HG03520 (cell line): ENCODE measurements around the gene ZNF273.

Experiments
- ATAC-seq: cut with Tn5 transposase; IDR thresholded peaks from one replicate; pipeline ENCODE4 v1.9.1; 2021; ENCODE audit warnings: mild to moderate bottlenecking, moderate library complexity; ENCODE audit not compliant: unreplicated experiment

Gene ZNF273

DNA sequence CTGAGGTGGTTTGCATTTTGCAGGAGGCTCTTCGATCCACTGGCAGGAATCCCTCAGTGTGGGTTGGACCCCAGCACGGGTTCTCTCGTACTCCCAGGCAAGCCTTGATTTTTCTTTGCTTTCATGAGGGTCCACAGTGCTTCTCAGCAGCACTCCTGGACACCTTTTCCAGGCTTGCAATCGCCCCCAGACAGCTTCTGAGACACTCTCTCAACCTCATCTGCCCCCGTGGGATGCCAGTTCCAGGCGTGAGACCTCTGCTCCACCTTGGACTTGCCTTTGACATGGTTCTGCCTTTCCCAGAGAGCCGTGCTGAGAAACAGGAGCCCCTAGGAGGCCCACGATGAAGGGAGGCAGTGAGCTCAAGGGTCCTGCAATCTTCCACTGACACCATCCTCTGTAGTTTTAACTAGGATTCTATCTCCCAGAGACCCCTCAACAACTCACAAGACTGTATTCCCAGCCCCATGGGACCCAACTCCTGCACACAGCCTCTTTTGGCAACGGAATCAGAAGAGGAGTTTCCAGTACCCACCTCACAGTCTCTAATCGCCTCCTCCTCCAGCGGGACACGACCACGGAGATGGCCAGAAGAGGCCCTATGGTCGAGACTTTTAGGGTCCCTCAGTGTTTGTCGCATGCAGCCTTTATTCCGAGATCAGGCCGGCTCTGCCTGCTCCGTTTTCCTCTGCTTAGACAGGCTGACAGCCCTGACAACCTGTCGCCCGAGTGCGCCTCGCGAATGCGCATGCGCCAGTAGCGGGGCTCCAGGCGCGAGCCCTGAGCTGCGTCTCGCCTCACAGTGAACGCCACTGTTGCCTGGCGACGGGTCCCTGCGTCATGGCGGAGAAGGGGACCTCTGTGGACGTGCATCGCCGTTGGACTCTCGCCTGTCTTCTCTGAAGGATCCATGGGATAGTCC lies 26.0 kb upstream of the ZNF273 start:
- ATAC-seq = no peak

DNA sequence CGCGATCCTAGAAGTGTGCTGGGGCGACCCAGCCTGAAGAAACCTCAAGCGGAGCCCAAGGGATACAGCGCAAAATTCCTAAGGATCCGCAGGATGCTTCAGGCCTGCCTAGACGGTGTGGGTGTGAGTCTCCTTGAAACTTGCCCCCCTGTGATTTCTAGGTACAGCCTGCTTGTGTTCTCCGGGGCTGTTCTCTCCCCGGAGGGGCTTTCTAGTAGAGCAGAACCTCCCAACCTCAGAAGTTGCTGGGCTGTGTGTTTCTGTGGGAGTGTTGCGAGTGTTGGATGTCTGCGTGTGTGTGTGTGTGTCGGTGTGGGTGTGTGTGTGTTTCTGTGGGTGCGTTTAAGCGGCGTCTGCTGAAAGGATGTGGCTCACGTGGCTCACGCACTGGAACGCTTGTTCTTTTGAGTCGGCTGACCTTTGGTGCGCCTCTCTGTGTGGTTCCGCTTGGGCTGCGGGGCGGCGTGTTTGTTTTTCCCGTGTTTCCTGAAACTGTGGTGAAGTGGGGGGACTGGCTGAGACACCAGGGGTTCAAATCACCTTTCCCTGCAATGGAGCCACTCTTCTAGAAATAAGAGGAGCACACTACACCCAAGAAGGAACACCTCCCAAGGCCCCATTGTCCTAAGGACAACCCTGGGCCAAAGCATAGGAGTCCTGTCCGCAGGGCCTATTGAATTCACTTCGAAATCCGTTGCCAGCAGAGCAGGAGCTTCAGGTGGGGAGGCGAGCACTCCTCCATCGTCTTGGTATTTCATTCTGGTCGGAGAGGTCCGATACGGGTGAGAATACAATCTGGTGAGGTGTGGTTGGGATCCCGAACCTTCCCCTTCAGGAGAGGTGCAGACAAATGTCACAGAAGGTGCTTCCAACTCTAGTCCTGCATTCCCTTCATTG lies 25.1 kb upstream of the ZNF273 start:
- ATAC-seq = no peak

DNA sequence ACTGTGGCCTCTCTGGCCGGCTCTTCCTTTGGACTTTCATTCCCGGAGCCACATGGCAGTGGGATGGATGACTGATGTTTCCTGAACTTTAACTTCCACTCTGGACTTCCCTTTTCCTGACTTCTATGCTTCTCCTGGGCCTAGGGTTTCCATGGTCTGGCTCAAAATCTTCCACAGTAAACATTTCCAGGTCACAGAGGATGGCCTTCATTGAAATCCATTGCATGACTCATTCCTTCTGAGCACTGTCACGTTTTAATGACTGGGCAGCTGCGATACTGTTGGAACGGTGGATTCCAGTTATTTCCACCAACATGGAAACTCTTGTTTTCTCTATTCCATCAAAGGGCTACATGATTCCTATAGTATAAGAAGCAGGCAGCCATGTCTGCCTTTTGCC lies 24.4 kb upstream of the ZNF273 start:
- no peak for ATAC-seq

DNA sequence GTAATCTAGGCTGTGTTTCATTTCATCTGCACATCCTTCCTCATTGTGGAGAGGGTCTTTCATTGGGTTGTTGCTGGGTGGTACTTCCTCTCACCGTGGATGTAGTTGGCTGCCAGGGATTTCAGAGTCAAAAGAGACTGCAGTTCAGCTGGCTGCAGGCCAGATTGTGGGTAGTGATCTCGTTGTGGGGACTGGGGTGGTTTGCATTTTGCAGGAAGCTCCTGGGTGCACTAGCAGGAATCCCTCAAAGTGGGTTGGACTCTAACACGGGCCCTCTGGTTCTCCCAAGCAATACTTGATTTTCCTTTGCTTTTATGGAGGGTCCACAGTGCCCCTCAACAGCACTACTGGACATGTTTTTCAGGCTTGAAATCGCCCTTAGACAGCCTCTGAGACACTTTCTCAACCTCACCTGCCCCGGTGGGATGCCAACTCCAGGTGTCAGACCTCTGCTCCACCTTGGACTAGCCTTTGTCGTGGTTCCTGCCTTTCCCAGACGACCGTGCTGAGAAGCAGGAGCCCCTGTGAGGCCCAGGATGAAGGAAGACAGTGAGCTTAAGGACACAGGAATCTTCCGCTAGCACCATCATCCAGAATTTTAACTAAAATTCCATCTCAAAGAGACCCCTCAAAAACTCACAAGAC lies 23.9 kb upstream of the ZNF273 start:
- no peak for ATAC-seq

DNA sequence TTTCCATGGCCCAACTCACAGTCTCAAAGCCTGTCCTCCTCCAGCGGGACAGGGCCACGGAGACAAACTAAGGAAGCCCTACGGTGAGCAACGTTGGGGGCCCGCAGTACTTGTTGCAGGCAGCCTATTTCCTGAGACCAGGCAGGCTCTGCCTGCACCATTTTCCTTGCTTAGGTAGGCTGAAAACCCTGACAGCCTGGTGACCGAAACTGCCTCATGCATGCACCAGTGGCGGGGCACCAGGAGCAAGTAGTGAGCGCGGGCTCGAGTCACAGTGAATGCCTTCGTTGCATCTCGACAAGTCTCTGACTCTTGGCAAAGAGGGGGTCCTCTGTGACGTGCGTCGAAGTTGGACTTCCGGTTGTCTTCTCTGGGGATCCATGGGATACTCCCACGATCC lies 23.3 kb upstream of the ZNF273 start:
- no peak for ATAC-seq

DNA sequence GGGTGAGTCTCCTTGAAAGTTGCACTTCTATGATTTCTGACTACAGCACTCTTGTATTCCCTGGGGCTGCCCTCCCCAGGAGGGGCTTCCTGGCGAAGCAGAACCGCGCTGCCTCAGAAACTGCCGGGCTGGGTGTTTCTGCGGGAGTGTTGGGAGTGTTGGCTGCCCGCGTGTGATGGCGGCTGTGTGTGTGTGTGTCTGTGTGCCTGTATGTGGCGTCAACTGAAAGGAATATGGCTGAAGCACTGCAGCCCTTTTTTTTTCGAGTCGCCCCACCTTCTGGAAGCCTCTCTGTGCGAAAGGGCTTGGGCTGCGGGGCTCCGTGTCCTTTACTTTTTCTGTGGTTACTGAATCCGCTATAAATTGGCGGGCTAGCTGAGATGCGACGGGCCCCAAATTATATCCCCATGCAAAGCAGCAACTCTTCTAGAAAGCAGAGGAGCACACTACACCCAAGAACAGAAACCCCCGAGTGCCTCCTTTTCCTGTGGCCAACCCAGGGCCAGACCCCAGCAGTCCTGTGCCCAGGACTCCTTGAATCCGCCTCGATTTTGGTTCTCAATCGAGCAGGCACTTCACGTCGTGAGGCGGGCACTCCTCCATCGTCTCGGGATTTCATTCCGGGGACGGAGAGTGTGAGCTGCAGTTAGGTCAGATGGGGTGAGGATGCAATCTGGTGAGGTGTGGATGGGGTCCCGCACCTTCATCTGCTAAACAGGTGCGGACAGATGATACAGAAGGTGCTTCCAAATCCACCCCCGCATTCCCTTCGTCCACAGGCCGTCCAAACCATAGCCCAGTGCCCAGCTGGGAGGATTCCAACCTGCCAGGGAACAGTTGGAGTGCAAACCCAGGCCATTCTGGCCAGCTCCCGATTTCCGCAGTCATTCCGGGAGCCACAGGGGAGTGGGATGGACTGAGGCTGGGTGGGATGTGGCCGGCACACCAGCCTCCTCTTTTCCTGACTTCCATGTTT lies 22.5 kb upstream of the ZNF273 start:
- ATAC-seq = no peak

DNA sequence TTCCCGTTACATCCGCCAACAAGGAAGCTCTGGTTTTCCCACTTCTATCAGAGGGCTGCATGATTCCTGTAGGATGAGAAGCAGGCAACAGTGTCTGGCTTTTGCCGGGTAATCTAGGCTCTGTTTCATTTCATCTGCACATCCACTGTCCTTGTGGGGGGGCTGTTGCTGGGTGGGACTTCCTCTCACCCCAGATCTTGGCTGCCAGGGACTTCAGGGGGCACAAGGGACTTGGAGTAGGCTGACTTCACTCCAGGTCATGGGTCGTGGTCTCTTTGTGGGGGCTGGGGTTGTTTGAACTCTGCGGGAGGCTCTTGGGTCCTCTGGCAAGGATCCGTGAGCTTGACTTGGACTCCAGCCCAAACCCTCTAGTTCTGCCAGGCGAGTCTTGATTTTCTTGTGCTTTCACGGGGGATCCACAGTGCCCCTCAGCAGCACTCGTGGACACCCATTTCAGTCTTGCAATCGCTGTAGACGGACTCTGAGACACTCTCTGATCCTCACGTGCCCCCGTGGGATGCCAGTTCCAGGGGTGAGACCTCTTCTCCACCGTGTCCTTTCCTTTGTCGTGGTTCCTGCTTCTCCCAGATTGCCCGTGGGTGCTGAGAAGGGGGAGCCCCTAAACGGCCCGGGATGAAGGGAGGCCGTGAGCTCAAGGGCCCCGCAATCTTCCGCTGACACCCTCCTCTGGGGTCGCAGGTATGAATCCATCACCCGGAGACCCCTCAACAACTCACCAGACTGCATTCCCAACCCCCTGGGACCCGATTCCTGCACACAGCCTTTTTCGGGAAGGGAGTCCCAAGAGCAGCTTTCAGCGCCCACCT lies 21.4 kb upstream of the ZNF273 start:
- ATAC-seq = no peak

DNA sequence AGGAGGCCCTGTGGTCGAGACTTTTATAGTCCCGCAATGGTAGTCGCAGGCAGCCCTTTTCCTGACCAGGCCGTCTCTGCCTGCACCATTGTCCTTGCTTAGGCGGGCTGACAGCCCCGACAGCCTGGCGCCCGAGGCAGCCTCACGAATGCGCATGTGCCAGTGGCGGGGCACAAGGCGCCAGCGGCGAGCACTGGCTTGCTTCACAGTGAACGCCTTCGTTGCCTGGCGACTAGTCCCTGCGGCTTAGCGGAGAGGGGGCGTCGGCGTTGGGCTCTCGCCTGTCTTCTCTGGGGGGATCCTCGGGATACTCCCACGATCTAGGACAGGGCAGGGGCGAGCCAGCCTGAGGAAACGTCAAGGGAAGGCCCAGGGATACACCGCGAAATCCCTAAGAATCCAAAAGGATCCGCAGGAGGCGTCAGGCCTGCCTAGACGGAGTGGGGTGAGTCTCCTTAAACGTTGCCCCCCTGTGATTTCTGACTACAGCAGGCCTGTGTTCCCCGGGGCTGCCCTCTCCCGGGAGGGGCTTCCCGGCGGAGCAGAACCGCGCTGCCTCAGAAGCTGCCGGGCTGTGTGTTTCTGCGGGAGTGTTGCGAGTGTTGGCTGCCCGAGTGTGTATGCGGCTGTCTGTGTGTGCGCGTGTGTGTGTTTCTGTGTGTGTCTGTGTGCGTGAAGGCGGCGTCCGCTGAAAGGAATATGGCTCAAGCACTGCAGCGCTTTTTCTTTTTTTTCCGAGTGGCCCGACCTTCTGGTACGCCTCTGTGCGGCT lies 20.5 kb upstream of the ZNF273 start:
- ATAC-seq = no peak

DNA sequence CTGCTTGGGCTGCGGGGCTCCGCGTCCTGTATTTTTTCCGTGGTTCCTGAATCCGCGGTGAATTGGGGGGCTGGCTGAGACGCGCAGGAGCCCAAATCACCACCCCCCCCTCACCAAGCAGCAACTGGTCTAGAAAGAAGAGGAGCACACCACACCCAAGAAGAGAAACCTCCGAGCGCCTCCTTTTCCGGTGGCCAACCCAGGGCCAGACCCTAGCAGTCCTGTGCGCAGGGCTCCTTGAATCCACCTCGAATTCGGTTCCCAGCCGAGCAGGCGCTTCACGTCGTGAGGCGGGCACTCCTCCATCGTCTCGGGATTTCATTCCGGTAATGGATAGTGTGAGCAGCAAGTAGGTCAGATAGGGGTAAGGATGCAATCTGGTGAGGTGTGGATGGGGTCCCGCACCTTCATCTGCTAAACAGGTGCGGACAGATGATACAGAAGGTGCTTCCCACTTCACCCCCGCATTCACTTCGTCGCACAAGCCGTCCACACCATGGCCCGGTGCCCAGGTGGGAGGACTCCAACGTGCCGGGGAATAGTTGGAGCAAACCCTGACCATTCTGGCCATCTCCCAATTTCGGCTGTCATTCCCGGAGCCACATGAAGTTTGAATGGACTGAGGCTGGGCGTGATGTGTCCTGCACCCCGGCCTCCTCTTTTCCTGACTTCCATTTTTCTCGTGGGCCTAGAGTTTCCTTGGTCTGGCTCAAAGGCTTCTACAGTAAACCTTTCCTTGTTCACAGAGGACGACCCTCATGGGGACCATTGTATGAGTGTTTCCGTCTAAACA lies 19.8 kb upstream of the ZNF273 start:
- ATAC-seq = no peak

DNA sequence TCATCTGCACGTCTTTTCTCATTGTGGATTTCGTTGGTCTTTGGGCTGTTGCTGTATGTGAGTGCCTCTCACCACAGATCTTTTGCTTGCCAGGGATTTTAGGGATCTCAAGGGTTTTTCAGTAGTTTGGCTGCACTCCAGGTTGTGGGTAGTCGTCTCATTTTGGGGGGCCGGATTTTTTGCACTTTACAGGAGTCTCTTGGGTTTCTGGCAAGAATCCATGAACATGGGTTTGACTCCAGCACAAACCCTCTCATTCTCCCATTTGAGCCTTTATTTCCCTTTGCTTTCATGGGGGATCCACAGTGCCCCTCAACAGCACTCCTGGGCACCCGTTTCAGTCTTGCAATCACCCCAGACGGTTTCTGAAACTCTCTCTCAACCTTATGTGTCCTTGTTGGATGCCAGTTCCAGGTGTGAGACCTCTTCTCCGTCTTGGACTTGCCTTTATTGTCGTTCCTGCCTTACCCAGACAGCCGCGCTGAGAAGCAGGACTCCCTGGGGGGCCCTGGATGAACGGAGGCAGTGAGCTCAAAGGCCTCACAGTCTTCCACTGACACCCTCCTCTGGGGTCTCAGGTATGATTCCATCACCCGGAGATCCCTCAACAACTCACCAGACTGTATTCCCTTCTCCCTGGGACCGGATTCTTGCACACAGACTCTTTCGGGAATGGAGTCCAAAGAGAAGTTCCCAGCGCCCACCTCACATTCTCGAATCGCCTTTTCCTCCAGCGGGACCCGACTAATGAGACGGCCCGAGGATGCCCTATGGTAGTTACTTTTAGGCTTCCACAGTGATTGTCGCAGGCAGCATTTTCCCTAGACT lies 18.8 kb upstream of the ZNF273 start:
- ATAC-seq = no peak

DNA sequence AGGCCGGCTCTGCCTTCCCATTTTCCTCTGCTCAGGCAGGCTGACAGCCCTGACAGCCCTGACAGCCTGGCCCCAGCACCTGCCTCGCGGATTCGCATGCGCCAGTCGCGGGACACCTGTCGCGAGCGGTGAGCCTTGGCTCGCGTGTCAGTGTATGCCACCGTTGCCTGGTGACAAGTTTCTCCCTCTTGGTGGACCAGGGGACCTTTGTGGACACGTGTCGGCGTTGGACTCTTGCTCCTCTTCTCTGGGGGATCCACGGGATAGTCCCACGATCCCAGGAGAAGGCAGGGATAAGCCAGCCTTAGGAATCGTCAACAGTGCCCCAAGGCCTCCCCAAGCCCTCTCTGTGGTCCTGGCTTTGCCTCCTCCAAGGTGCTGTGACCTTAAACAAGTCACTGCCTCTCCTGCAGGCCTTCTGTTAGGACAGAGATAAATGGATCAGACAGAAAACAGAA lies 18.1 kb upstream of the ZNF273 start:
- ATAC-seq = no peak

DNA sequence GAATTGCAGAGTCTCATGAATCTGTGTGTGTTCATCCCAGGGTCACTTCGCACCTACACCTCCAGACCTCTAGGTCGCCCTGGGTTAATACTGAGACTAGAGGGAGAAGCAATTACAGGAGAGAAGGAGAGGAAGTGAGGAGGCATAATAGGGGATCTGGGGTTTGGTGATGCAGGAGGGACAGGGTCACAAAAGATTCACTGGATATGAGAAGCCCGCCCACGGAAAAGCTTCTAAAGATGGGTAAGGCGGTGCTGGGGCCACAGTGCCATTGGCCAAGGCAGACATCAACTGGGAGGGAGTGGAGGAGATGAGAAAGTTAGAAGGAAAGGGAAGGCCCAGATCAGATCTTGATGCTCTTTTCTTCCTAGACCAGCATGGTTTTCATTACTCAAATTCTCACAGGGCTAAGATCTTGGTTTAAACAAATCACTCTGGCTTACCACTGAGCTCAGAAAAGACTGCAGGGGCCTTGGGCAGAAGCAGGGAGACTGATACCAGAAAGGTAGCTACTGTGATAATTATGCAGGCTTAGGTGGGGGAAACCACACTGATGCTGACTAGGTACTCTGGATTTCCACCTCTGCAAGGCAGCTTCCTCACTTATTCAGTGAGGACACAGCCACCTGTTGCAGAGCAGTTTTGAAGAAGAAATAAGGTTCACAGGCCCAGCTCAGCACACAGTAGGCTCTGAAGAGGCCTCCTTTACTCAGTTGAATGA lies 17.4 kb upstream of the ZNF273 start:
- no peak for ATAC-seq

DNA sequence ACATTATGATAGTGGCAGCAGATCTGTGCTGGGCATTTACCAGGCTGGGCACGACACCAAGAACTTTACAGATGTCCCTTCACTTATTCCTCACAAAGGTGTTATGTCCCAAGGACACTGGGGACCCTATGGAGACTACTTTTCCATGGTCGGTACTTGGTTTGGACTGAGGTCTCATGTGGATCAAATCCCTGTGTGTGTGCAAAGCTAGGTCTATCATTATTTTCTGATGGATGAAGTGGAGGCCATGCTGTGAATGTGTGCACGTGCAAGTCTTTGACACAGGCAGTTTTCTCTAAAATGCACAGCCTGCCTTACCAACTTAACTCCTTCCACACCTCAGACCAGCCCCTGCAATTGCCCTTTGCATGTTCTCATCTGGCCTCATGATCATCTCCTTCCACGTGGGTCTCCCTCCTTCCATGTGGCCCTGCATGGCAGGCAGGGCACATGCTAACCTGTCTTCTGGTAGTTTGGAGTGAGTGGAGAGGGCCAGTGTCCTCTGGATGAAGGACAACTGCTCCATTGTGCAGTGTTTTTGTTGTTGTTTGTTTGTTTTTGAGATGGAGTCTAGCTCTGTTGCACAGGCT lies 16.0 kb upstream of the ZNF273 start:
- no peak for ATAC-seq

DNA sequence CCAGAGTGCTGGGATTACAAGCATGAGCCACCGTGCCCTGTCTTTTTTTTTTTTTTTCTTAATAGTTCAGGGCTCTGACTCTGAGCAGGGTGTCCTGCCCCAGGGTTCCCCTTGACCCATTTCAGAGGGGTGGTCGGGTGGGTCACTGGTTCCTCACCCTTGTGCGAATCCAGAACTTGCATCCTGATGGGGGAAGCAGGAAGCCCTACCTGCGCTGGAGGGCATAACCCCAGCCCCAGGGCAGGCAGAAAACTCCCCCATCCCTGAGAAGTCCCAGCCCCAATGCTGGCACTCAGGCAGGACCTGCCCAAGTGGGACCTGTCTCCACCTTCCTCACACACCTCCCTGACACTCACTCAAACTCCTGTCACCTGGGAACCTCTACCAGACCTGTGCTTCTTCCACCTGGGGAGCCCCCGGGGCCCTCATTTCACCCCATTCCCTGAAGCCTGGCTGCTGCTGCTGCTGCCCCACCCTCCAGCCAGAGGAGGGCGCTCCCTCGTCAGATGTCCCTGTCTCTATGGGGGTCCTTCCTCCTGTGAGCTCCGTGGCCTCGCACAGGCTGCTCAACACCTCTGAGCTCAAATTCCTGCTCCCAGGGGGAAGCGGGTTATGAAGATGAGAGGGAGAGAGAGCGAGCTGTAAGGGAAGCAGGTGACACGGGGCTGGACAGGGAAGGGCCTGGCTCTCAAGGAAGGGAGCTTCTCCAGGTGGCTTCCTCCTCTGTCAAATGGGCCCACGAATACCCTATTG lies 15.1 kb upstream of the ZNF273 start:
- ATAC-seq = no peak

DNA sequence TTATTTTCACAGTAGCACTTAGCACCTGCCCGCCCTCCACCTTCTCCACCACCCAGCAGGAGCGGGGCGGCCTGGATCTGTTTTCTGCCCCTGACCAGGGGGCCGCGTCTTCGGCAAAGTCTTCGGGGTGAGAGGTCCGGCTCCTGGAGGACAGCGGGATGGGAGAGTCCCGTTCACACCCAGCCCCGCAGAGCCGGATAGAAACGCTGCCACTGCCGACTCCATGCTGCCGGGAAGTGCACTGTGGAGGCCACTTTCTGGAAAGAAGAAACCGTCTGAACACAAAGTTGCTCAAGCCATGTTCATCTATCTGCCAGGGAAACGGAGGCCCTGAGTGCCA lies 14.5 kb upstream of the ZNF273 start:
- no peak for ATAC-seq
